NB4 (cell line): Measurements from ENCODE around the gene SEMA5B.

Source experiments
- DNase-seq: peaks from one replicate; pipeline ENCODE4 v3.0.0; 2010; ENCODE audit warnings: low read depth
- H3K4me3 ChIP-seq: one replicate; pipeline ENCODE4 v1.5.1; 2011; ENCODE audit warnings: mild to moderate bottlenecking, low read depth, low read length, moderate library complexity
- MYC ChIP-seq: IDR thresholded peaks from 2 replicates; pipeline ENCODE4 v1.6.1; 2011; ENCODE audit warnings: low read depth, low read length
- POLR2A ChIP-seq: IDR thresholded peaks from 2 replicates; pipeline ENCODE4 v1.6.1; 2011; ENCODE audit warnings: mild to moderate bottlenecking; ENCODE audit not compliant: insufficient read length; ENCODE audit errors: extremely low read depth
- TF ChIP-seq, protein P1 (sequence below): IDR thresholded peaks from one replicate; pipeline ENCODE4 v1.5.1; 2012; ENCODE audit warnings: low read depth, low read length
- TF ChIP-seq, protein P2 (sequence below): IDR thresholded peaks from 2 replicates; pipeline ENCODE4 v1.6.1; 2011; ENCODE audit warnings: low read depth, low read length

SEMA5B gene

DNA sequence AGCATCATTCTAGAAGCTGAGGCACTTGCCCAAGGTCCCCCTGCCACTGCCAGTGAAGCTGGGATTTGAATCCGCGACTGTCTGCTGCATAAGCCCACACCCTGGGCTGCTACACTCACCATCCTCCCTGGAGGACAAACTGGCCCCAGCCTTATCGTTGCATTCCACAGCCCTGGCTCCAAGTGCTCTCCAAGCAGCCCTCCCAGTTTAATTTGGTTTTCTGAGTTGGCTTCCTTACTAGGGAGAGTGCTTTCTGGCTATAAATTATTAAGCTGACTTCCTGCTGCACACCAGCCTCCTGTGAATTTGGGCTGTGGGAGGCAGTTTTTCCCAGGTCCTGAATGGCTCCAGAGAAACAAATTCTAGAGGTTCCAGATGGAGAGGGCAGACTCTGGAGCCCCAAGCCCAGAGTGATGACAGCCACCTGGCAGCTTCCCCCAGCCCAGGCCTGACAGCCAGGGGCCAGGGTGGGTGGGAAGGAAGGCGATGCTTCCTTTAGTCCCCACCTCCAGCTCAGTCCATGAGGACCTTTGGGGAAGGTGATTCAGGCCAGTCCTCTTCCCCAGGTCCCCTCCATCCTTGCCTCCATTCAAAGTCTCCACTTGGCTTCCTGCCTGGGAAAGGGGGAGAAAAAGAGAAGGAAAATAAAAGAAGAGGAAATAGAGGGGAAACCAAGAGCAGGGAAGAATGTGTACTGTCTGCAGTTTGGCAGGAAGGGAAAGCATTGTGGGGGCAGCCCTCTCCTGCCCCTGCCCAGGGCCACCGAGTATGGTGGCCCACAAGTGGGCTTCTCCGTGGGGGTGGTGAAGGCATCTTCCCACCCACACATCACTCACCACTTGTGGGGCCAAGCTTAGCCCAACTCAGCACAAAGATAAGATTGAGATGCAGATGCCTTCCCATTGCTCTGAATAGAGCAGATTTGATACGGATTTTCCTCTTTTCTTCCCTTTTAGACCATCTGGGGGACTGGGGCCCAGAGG, 69.6 kb downstream of the SEMA5B start:
- DNase-seq, result no peak
- no peak overlapping the region for H3K4me3 ChIP-seq
- TF ChIP-seq MYC (no peak), POLR2A (no peak)
- TF ChIP-seq, protein P1, sequence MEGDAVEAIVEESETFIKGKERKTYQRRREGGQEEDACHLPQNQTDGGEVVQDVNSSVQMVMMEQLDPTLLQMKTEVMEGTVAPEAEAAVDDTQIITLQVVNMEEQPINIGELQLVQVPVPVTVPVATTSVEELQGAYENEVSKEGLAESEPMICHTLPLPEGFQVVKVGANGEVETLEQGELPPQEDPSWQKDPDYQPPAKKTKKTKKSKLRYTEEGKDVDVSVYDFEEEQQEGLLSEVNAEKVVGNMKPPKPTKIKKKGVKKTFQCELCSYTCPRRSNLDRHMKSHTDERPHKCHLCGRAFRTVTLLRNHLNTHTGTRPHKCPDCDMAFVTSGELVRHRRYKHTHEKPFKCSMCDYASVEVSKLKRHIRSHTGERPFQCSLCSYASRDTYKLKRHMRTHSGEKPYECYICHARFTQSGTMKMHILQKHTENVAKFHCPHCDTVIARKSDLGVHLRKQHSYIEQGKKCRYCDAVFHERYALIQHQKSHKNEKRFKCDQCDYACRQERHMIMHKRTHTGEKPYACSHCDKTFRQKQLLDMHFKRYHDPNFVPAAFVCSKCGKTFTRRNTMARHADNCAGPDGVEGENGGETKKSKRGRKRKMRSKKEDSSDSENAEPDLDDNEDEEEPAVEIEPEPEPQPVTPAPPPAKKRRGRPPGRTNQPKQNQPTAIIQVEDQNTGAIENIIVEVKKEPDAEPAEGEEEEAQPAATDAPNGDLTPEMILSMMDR, result no peak
- TF ChIP-seq, protein P2, sequence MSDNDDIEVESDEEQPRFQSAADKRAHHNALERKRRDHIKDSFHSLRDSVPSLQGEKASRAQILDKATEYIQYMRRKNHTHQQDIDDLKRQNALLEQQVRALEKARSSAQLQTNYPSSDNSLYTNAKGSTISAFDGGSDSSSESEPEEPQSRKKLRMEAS, result no peak

DNA sequence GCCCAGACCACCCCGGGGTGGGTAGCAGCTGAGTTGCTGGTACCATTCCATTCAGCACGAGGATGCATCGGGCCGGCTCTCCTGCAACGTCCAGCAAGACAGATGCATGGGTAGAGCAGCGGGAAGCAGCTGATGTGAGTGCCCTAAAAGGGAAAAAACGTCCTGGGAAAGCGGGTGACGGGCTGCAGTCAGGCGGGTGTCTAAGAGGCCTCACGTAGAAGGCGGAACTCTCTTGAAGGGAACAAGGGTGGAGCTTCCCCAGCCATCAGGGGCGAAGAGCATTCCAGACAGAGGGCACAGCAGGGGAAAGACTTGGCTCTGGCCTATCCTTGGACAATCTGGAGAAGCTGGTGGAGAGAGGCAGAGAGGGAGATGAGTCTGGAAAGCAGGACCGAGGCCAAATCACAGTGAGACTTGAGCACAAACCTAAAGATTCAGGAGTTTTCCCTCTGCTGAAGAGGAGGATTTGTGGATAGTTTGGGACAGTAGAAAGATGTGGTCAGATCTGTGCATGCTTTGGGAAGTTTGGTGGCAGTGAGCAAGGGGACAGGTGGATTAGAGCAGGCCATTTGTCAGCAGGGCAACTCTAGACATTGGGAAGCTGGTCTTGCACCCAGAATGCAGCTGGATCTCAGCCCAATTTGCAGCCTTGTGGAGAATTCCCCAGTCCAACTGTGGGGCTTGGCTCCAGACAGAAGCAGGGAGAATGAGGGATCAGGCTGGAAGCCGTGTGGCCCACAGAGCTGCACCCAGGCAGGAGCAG, 70.7 kb downstream of the SEMA5B start:
- TF ChIP-seq MYC (no peak), POLR2A (no peak)
- TF ChIP-seq, protein P2, result no peak
- TF ChIP-seq, protein P1, result no peak
- no peak overlapping the region for H3K4me3 ChIP-seq

DNA sequence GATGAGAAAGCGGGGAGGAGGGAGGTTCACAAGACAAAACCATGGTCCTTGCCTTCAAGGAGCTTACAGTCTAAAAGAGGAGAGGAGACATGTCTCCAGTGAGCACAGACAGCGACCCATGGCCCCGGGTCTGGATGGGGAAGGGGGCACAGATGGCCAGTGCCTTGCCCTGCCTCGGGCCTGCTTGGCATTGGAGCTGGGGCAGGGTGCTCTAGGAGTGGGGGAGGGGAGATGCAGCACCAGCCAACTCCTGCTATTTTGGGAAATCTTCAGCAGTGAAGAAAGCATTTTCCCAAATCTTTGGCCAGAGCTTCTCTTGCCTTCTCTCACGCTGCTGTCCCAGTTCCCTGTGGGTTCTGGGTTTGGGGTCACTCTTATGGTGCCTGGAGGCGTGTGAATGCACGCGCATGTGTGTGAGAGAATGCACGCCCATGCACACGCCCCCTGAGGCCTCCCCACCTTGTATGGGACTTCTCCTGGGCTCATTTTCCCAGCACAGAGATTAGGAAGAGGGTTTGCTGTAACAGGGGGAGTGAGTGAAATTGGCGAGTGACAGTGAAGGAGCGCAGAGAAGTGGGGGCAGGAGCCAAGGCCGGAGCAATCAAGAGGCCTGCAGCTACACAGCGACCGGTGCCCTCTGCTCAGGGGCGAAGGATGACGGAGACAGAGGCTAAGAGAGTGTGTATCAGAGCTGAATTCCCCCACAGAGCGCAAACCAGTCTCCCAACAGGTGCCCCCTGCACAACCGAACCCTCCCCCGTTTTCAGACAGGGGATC, 71.5 kb downstream of the SEMA5B start:
- no peak for DNase-seq
- no peak for TF ChIP-seq MYC
- TF ChIP-seq POLR2A, result no peak
- TF ChIP-seq, protein P1, result no peak
- TF ChIP-seq, protein P2, result no peak
- H3K4me3 ChIP-seq, result no peak overlapping the region

More for the DNA sequence above, 70.7 kb downstream of the SEMA5B start:
- no peak for DNase-seq

DNA sequence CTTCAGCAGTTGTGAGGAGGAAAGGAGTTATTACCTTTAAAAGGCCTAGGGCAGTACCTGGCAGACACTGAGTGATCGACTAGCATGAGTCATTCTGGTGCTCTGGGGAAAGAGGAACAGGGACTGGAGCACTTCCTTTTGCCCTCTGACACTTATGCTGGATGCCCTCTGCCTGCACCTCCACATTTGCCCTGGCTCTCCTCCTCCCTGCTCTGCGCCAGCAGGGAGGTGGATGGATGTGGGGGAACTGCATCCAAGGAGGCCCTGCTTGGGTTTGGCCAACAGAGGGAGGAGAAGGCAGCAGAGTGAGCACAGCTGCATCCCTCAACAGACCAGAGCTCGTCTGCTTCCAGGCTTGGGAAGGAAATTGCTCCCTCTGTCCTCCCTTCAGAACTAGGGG, 75.0 kb downstream of the SEMA5B start:
- TF ChIP-seq, protein P1, result no peak
- TF ChIP-seq, protein P2, result no peak
- TF ChIP-seq POLR2A (no peak), MYC (no peak)
- DNase-seq, result peak; percentile 60
- H3K4me3 ChIP-seq, result no peak overlapping the region

DNA sequence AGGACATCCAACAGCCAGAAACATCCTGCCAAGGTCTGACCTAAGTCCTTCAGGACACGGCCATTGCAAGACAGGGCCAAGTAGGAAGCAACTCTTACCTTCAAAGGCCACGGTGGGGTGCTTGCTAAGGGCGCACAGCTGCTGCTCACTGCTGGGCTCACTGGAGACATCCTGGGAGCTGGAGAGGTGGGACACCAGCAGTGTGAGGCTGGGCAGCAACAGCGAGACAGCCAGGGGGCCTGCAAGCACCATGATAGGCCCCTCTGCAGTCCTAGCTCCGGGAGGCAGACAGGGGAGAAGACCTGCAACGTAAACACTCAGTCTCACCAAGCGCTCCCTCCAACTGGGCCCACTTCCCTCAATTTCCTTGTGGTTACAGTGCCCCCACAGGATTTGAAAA, 79.2 kb downstream of the SEMA5B start:
- DNase-seq, result peak; percentile 11
- no peak for TF ChIP-seq MYC
- TF ChIP-seq POLR2A, result no peak
- TF ChIP-seq, protein P1, result no peak
- TF ChIP-seq, protein P2, result no peak
- H3K4me3 ChIP-seq, result no peak overlapping the region
